ENCODE measurements around the gene SOBP. TPM values are rescaled to one million over a fixed set of nuclear protein-coding genes. Genes with fewer than 3 reads are reported as not detected.

SOBP gene
- total RNA-seq, 4 donors from 2014 or later, result 0.27 to 2.7 (median 1.5) TPM

- no peak for DNase-seq (ENCODE audit: low spot score in 2 of 2)
- 83 to 92% methylated on average over 9 of the region's 9 CpGs for WGBS, 2 donors
- no peak overlapping the region for H3K4me3 ChIP-seq (ENCODE audit: low read depth, poor library complexity, severe bottlenecking)
- TF ChIP-seq CTCF (IDR thresholded peaks at IDR 0.05) (no peak), POLR2A (IDR thresholded peaks at IDR 0.05) (no peak)
- intact Hi-C loops (cut with DNase I; ENCODE audit: low total_unique reads), result no loop called here
These were observed 79.6 kb downstream of the SOBP start for GRCh38 chr6:107569473-107569872.

GRCh38 chr6:107571354-107571753, 81.4 kb downstream of the SOBP start:
- TF ChIP-seq POLR2A (IDR thresholded peaks at IDR 0.05) (no peak), CTCF (IDR thresholded peaks at IDR 0.05) (no peak)
- no peak for DNase-seq (ENCODE audit: low spot score in 2 of 2)
- intact Hi-C loops (cut with DNase I; ENCODE audit: low total_unique reads), result no loop called here
- no peak overlapping the region for H3K4me3 ChIP-seq (ENCODE audit: low read depth, poor library complexity, severe bottlenecking)
- 87% methylated on average over 9 of the region's 9 CpGs for WGBS, 2 donors

GRCh38 chr6:107572886-107573285, 83.0 kb downstream of the SOBP start:
- TF ChIP-seq CTCF (IDR thresholded peaks at IDR 0.05) (no peak), POLR2A (IDR thresholded peaks at IDR 0.05) (no peak)
- H3K4me3 ChIP-seq (ENCODE audit: low read depth, poor library complexity, severe bottlenecking), result no peak overlapping the region
- no peak for DNase-seq (ENCODE audit: low spot score in 2 of 2)
- 89 to 92% methylated on average over 6 of the region's 6 CpGs for WGBS, 2 donors
- intact Hi-C loops (cut with DNase I; ENCODE audit: low total_unique reads), result no loop called here

- TF ChIP-seq POLR2A (IDR thresholded peaks at IDR 0.05), result no peak
- TF ChIP-seq CTCF (IDR thresholded peaks at IDR 0.05), result no peak
- intact Hi-C loops (cut with DNase I; ENCODE audit: low total_unique reads), result no loop called here
- DNase-seq (ENCODE audit: low spot score in 2 of 2), result no peak
- no peak overlapping the region for H3K4me3 ChIP-seq (ENCODE audit: low read depth, poor library complexity, severe bottlenecking)
- 98% methylated on average over 6 of the region's 6 CpGs for WGBS, 2 donors
These were observed 84.9 kb downstream of the SOBP start for GRCh38 chr6:107574856-107575255.

- WGBS, 2 donors, result 79 to 87% methylated on average over 3 of the region's 3 CpGs
- TF ChIP-seq POLR2A (IDR thresholded peaks at IDR 0.05), result no peak
- TF ChIP-seq CTCF (IDR thresholded peaks at IDR 0.05), result no peak
- DNase-seq (ENCODE audit: low spot score in 2 of 2), result no peak
- intact Hi-C loops (cut with DNase I; ENCODE audit: low total_unique reads), result no loop called here
- H3K4me3 ChIP-seq (ENCODE audit: low read depth, poor library complexity, severe bottlenecking), result no peak overlapping the region
These were observed 86.9 kb downstream of the SOBP start for GRCh38 chr6:107576852-107577251.

GRCh38 chr6:107578642-107579341, 88.9 kb downstream of the SOBP start:
- WGBS, 2 donors, result 85 to 90% methylated on average over 6 of the region's 6 CpGs
- no peak for DNase-seq (ENCODE audit: low spot score in 2 of 2)
- H3K4me3 ChIP-seq (ENCODE audit: low read depth, poor library complexity, severe bottlenecking), result no peak overlapping the region
- no peak for TF ChIP-seq CTCF (IDR thresholded peaks at IDR 0.05)
- TF ChIP-seq POLR2A (IDR thresholded peaks at IDR 0.05), result no peak
- intact Hi-C loops (cut with DNase I; ENCODE audit: low total_unique reads), result no loop called here
